GM12864 (cell line): ENCODE results near the gene MACROD2.

ENCODE experiments used
- DNase-seq: peaks from one replicate; pipeline ENCODE4 v3.0.0-alpha.2; 2011; ENCODE audit warnings: low read depth
- H3K4me3 ChIP-seq: 2 replicates; pipeline ENCODE4 v1.5.1; 2011; ENCODE audit warnings: mild to moderate bottlenecking, low read depth, low read length, control low read depth
- CTCF ChIP-seq: IDR thresholded peaks from 2 replicates; pipeline ENCODE4 v1.5.1; 2011; ENCODE audit warnings: low read depth, mild to moderate bottlenecking, moderate library complexity, low read length, control low read depth, inconsistent platforms; ENCODE audit errors: missing control alignments

Gene MACROD2

GRCh38 chr20:15068486-15068885, 1073.2 kb downstream of the MACROD2 start:
- no peak for DNase-seq
- no peak overlapping the region for H3K4me3 ChIP-seq
- TF ChIP-seq CTCF, result no peak

- no peak for DNase-seq
- no peak for TF ChIP-seq CTCF
- no peak overlapping the region for H3K4me3 ChIP-seq
These were observed 1074.0 kb downstream of the MACROD2 start for GRCh38 chr20:15069355-15069754.

- no peak for TF ChIP-seq CTCF
- H3K4me3 ChIP-seq, result no peak overlapping the region
- DNase-seq, result no peak
These were observed 1075.9 kb downstream of the MACROD2 start for GRCh38 chr20:15071085-15071808.

GRCh38 chr20:15072316-15072715, 1077.0 kb downstream of the MACROD2 start:
- TF ChIP-seq CTCF, result no peak
- DNase-seq, result no peak
- no peak overlapping the region for H3K4me3 ChIP-seq

- no peak for TF ChIP-seq CTCF
- no peak for DNase-seq
- no peak overlapping the region for H3K4me3 ChIP-seq
These were observed 1080.3 kb downstream of the MACROD2 start for GRCh38 chr20:15075586-15075985.

- TF ChIP-seq CTCF, result no peak
- H3K4me3 ChIP-seq, result no peak overlapping the region
- no peak for DNase-seq
These were observed 1081.5 kb downstream of the MACROD2 start for GRCh38 chr20:15076785-15077184.

- TF ChIP-seq CTCF, result no peak
- no peak for DNase-seq
- no peak overlapping the region for H3K4me3 ChIP-seq
These were observed 1082.5 kb downstream of the MACROD2 start for GRCh38 chr20:15077733-15078250.
